Measurements from ENCODE around the gene CYP19A1. TPM values are rescaled to one million over a fixed set of nuclear protein-coding genes. Genes with fewer than 3 reads are reported as not detected.

CYP19A1 gene
- total and polyA plus RNA-seq, 8 donors: 0.18 to 2.7 (median 0.35) TPM; not detected in 5

DNA sequence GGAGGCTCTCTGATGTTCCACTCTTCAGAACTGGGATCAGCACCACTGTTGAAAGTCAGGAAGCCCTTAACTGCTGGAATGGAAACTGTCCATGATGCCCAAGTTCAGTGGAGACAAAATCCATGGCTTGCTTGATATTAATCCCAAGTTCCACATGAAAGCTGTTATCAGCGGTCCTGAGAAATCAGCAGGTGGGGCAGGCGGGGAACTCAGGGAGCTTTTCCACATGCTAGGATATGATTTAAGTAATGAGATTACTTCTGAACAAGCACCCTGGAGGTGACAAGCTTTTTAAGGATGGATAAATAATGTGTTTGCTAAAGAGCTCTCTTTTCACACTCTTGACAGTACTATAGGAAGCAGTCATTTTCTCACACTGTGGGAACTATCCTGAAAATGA, 82.9 kb downstream of the CYP19A1 start:
- TF ChIP-seq POLR2A (IDR thresholded peaks at IDR 0.05) (no peak), POLR2AphosphoS5 (IDR thresholded peaks at IDR 0.05) (no peak), EP300 (IDR thresholded peaks at IDR 0.05) (no peak)
- TF ChIP-seq, protein P1, sequence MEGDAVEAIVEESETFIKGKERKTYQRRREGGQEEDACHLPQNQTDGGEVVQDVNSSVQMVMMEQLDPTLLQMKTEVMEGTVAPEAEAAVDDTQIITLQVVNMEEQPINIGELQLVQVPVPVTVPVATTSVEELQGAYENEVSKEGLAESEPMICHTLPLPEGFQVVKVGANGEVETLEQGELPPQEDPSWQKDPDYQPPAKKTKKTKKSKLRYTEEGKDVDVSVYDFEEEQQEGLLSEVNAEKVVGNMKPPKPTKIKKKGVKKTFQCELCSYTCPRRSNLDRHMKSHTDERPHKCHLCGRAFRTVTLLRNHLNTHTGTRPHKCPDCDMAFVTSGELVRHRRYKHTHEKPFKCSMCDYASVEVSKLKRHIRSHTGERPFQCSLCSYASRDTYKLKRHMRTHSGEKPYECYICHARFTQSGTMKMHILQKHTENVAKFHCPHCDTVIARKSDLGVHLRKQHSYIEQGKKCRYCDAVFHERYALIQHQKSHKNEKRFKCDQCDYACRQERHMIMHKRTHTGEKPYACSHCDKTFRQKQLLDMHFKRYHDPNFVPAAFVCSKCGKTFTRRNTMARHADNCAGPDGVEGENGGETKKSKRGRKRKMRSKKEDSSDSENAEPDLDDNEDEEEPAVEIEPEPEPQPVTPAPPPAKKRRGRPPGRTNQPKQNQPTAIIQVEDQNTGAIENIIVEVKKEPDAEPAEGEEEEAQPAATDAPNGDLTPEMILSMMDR (IDR thresholded peaks at IDR 0.05): no peak
- WGBS, 5 donors: 70 to 100% (median 77%) methylated on average over 2 of the region's 2 CpGs
- H3K4me3 ChIP-seq: no peak overlapping the region
- no peak overlapping the region for H3K27ac ChIP-seq
- no peaks in the 10 kb centered on the region for H3K9me3 ChIP-seq
- H3K36me3 ChIP-seq: no peaks in the 10 kb centered on the region
- no peaks in the 10 kb centered on the region for H3K27me3 ChIP-seq
- no peak for DNase-seq
- no peaks in the 10 kb centered on the region for H3K4me1 ChIP-seq
- intact Hi-C loops (cut with DNase I; ENCODE audit: low total_unique reads): no loop called here

DNA sequence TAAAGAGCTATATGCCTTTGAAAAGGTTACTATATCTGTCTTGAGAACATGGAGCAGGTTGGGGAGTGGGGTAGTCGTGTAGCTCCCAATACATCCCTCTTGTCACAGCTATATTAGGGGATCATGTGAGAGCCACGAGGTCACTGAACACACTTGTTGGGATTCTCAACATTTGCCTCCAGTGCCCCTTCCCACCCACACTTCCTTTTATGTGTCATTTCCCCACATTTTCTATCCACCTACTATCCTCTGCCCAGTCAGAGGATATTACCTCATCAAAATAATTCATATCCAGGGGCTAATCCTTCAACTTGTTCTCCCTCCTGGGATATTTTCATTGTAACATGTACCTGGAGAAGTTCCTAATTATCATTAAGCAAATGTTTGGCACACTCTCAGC, 85.0 kb downstream of the CYP19A1 start:
- intact Hi-C loops (cut with DNase I; ENCODE audit: low total_unique reads): no loop called here
- TF ChIP-seq POLR2A (IDR thresholded peaks at IDR 0.05) (no peak), EP300 (IDR thresholded peaks at IDR 0.05) (no peak), POLR2AphosphoS5 (IDR thresholded peaks at IDR 0.05) (no peak)
- TF ChIP-seq, protein P1 (IDR thresholded peaks at IDR 0.05): no peak
- no peaks in the 10 kb centered on the region for H3K9me3 ChIP-seq
- DNase-seq: no peak
- no peaks in the 10 kb centered on the region for H3K4me1 ChIP-seq
- no peak overlapping the region for H3K4me3 ChIP-seq
- 72 to 84% (median 80%) methylated on average over 2 of the region's 2 CpGs for WGBS, 5 donors
- H3K36me3 ChIP-seq: no peaks in the 10 kb centered on the region
- no peak overlapping the region for H3K27ac ChIP-seq
- H3K27me3 ChIP-seq: no peaks in the 10 kb centered on the region

DNA sequence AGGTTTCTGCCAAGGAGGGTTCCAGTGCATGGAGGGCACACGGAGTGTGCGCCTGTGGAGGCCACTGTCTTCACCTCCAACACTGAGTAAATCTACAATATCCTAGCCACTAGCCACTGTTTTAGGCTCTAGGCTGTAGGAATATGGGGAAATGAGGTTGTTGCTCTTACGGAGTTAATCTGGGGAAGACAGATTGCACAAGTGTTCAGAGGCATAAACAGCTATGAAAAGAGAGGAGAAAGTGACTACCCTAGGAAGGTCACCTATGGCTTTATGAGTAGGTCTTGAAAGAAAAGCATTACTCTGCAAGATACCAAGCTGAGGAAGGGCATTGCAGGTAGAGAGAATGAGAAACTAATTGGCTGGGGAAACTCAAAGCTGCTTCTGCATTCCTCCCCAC, 85.7 kb downstream of the CYP19A1 start:
- TF ChIP-seq, protein P1 (IDR thresholded peaks at IDR 0.05): no peak
- TF ChIP-seq POLR2AphosphoS5 (IDR thresholded peaks at IDR 0.05) (no peak), POLR2A (IDR thresholded peaks at IDR 0.05) (no peak), EP300 (IDR thresholded peaks at IDR 0.05) (no peak)
- DNase-seq: no peak
- H3K27me3 ChIP-seq: no peaks in the 10 kb centered on the region
- H3K4me1 ChIP-seq: no peaks in the 10 kb centered on the region
- no peak overlapping the region for H3K27ac ChIP-seq
- intact Hi-C loops (cut with DNase I; ENCODE audit: low total_unique reads): no loop called here
- no peaks in the 10 kb centered on the region for H3K36me3 ChIP-seq
- no peak overlapping the region for H3K4me3 ChIP-seq
- H3K9me3 ChIP-seq: no peaks in the 10 kb centered on the region
- WGBS, 5 donors: 92 to 97% (median 95%) methylated on average over 3 of the region's 3 CpGs

DNA sequence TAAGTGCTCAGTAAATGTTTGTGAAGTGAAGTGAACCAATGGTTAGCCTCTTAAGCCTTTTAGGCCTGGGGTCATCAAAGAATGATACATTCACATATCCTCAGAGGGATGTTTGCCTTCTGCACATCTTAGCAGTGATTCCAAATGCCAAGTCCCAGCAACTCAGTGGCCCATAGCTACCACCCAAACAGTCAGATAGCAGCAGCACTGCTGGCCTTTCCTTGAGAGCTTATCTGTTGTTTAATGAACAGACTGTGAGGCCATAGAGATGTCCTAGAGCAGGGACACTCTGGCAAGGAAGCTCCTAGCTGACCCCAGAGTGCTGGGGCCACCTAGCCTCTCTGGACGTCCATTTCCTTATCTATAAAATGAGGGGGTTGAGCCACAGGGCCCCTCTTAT, 86.8 kb downstream of the CYP19A1 start:
- intact Hi-C loops (cut with DNase I; ENCODE audit: low total_unique reads): no loop called here
- Histone ChIP-seq H3K4me1 (no peaks in the 10 kb centered on the region), H3K9me3 (no peaks in the 10 kb centered on the region), H3K36me3 (no peaks in the 10 kb centered on the region), H3K4me3 (no peak overlapping the region), H3K27ac (no peak overlapping the region), H3K27me3 (no peaks in the 10 kb centered on the region)
- 26 to 60% (median 38%) methylated on average over 1 of the region's 1 CpG for WGBS, 5 donors
- DNase-seq: no peak
- TF ChIP-seq POLR2AphosphoS5 (IDR thresholded peaks at IDR 0.05) (no peak), EP300 (IDR thresholded peaks at IDR 0.05) (no peak), POLR2A (IDR thresholded peaks at IDR 0.05) (no peak)
- TF ChIP-seq, protein P1 (IDR thresholded peaks at IDR 0.05): no peak
